Neural progenitor cell (in vitro differentiated cells): Measurements from ENCODE around the gene C9orf50.

Experiments used
- EZH2 ChIP-seq: fragments of 200-600 bp; sonication (generic); IDR thresholded peaks from 2 replicates; pipeline ENCODE4 v1.6.1; 2017; ENCODE audit warnings: antibody characterized with exemption, mild to moderate bottlenecking, moderate library complexity
- TF ChIP-seq, protein P1 (sequence below): fragments of 200-600 bp; sonication (generic); IDR thresholded peaks from 2 replicates; pipeline ENCODE4 v1.5.1; 2017; ENCODE audit warnings: antibody characterized with exemption, mild to moderate bottlenecking

DNA sequence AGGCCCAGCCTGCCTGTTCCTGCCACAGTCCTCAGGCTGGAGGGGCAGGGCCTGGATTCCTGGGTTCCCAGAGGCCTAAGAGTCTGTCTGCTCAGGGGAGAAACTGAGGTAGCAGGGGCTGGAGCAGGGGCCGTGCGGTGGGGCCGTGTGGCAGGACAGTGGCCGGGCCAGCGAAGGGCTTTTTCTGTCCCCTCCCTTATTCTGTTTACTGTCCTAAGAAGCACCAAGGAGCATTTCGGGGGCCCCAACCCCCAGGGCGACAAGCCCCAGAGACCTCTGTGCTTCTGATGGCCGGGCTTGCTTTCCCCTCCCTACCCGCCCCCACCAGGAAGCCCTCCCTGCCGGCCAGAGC lies 27.8 kb upstream of the C9orf50 start:
- TF ChIP-seq EZH2 = no peak
- TF ChIP-seq, protein P1, sequence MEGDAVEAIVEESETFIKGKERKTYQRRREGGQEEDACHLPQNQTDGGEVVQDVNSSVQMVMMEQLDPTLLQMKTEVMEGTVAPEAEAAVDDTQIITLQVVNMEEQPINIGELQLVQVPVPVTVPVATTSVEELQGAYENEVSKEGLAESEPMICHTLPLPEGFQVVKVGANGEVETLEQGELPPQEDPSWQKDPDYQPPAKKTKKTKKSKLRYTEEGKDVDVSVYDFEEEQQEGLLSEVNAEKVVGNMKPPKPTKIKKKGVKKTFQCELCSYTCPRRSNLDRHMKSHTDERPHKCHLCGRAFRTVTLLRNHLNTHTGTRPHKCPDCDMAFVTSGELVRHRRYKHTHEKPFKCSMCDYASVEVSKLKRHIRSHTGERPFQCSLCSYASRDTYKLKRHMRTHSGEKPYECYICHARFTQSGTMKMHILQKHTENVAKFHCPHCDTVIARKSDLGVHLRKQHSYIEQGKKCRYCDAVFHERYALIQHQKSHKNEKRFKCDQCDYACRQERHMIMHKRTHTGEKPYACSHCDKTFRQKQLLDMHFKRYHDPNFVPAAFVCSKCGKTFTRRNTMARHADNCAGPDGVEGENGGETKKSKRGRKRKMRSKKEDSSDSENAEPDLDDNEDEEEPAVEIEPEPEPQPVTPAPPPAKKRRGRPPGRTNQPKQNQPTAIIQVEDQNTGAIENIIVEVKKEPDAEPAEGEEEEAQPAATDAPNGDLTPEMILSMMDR = no peak
